ENCODE measurements around the gene CNTN4.

The CNTN4 gene

DNA sequence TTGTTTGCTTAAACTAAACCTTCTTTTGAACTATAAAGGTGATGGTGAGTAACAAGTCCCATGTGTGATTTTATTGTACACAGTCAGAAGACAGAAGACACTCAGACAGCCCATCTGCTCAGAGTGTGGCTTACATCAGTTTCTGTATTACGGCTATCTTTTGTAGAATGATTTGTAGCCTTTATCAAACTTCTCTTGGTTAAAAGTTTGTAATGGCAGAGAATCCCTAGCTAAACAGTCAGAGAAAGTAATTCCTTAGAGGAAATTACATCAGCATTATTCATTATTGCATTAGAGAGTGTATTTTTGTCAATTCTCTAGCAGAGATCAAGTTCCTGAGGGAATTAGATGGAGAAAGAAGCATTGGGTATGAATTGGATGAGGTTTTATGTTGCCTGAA, 500.8 kb downstream of the CNTN4 start:
- no peaks in the 10 kb centered on the region for H3K36me3 ChIP-seq
- H3K27me3 ChIP-seq (ENCODE audit: insufficient read depth, low read depth, severe bottlenecking): no peaks in the 10 kb centered on the region
- TF ChIP-seq, protein P1, sequence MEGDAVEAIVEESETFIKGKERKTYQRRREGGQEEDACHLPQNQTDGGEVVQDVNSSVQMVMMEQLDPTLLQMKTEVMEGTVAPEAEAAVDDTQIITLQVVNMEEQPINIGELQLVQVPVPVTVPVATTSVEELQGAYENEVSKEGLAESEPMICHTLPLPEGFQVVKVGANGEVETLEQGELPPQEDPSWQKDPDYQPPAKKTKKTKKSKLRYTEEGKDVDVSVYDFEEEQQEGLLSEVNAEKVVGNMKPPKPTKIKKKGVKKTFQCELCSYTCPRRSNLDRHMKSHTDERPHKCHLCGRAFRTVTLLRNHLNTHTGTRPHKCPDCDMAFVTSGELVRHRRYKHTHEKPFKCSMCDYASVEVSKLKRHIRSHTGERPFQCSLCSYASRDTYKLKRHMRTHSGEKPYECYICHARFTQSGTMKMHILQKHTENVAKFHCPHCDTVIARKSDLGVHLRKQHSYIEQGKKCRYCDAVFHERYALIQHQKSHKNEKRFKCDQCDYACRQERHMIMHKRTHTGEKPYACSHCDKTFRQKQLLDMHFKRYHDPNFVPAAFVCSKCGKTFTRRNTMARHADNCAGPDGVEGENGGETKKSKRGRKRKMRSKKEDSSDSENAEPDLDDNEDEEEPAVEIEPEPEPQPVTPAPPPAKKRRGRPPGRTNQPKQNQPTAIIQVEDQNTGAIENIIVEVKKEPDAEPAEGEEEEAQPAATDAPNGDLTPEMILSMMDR (IDR thresholded peaks at IDR 0.05; ENCODE audit: low read depth, low read length): no peak
- H3K27ac ChIP-seq: no peak overlapping the region
- no peak for DNase-seq
- H3K9me3 ChIP-seq (ENCODE audit: severe bottlenecking): no peaks in the 10 kb centered on the region
- no peak overlapping the region for H3K4me3 ChIP-seq (ENCODE audit: low read depth, low read length)

DNA sequence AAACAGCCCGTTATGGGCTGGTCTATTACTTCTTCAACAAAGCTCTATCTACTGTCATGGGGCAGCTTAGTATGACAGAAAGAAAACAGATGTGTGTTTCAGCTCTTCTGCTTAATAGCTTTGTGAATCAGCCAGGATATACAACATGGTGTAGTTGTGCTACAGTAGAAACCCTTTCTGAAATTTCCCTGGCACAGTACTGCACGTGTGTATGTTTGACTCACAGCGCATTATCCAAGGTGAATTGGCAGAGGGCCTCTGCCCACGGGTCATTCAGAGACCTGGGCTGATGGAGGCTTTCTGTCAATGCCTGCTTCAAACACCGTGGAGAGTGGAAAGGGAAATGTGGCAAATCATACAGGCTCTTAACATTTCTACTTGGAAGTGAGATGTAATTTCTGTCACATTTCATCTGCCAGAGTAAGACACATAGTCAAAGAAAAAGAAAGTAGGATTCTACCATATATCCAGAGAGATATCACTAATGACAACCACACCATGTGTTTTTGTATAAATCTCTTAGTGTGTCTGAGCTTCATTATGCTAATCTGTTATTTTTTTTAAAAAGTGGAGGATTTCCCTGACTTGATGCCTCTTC, 505.1 kb downstream of the CNTN4 start:
- DNase-seq: no peak
- TF ChIP-seq, protein P1 (IDR thresholded peaks at IDR 0.05; ENCODE audit: low read depth, low read length): no peak
- no peak overlapping the region for H3K27ac ChIP-seq
- H3K36me3 ChIP-seq: no peaks in the 10 kb centered on the region
- H3K27me3 ChIP-seq (ENCODE audit: insufficient read depth, low read depth, severe bottlenecking): no peaks in the 10 kb centered on the region
- H3K4me3 ChIP-seq (ENCODE audit: low read depth, low read length): no peak overlapping the region
- no peaks in the 10 kb centered on the region for H3K9me3 ChIP-seq (ENCODE audit: severe bottlenecking)

DNA sequence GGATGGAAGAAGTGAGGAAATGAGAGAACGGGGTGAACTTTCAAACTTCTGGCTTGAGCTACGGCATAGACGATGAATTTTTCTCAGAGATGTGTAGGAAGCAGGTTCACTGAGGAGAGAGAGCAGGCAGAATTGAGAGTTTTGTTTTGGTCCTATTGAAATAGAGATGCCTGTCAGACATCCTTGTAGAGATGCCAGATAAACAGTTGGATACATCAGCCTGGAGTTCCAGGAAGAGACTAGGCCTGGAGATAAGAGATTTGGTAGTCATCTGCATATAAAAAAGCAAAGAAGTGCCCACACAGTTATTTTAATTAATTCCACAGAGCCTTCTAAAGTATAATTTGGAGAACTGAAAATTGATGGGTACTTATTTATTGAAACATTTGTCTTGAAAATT, 515.9 kb downstream of the CNTN4 start:
- H3K27me3 ChIP-seq (ENCODE audit: insufficient read depth, low read depth, severe bottlenecking): no peaks in the 10 kb centered on the region
- H3K27ac ChIP-seq: no peak overlapping the region
- TF ChIP-seq, protein P1 (IDR thresholded peaks at IDR 0.05; ENCODE audit: low read depth, low read length): no peak
- H3K9me3 ChIP-seq (ENCODE audit: severe bottlenecking): peaks cover 7% of the 10 kb centered on the region
- no peaks in the 10 kb centered on the region for H3K36me3 ChIP-seq
- H3K4me3 ChIP-seq (ENCODE audit: low read depth, low read length): no peak overlapping the region
- no peak for DNase-seq

DNA sequence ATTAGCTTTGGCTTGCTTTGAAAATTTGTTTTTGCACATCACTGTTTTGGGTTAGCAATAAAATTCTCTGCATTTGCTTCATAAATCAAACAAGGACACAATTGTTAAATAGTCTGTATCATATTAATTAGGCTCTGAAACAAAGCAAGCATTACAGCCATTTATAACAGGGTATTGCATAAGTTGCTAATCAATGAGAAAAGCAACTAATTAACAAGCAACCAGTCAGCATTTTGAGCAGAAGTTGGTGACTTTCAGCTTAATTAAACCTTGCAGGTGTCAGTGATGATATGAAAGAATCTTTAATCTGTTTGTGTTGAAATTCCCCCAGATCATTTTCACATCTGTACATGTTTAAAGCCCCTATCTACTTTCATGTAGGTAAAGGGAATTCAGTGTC, 516.4 kb downstream of the CNTN4 start:
- Histone ChIP-seq H3K27ac (no peak overlapping the region), H3K27me3 (ENCODE audit: insufficient read depth, low read depth, severe bottlenecking) (no peaks in the 10 kb centered on the region), H3K4me3 (ENCODE audit: low read depth, low read length) (no peak overlapping the region), H3K9me3 (ENCODE audit: severe bottlenecking) (peaks cover 7% of the 10 kb centered on the region), H3K36me3 (no peaks in the 10 kb centered on the region)
- TF ChIP-seq, protein P1 (IDR thresholded peaks at IDR 0.05; ENCODE audit: low read depth, low read length): no peak
- DNase-seq: no peak

DNA sequence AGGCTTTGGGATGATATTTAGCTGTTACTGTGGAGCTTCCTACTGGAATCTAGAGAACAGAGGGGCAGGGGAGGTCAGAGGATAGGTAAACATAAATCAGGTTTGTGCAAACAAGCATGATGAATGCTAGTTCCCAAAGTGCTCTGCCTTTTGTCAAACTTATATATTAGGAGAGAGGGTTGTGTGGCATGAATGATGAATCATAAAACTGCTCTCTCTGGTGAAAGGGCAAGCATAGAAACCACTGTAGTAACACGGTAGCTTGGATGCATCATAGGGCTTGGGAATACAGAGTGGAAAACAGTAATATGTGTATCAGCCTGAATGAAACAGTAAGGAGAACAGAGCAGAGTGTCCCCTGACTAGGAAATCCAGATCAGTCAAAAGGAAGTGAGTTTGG, 524.8 kb downstream of the CNTN4 start:
- H3K4me3 ChIP-seq (ENCODE audit: low read depth, low read length): no peak overlapping the region
- H3K27ac ChIP-seq: no peak overlapping the region
- H3K36me3 ChIP-seq: no peaks in the 10 kb centered on the region
- H3K27me3 ChIP-seq (ENCODE audit: insufficient read depth, low read depth, severe bottlenecking): no peaks in the 10 kb centered on the region
- DNase-seq: no peak
- no peaks in the 10 kb centered on the region for H3K9me3 ChIP-seq (ENCODE audit: severe bottlenecking)
- TF ChIP-seq, protein P1 (IDR thresholded peaks at IDR 0.05; ENCODE audit: low read depth, low read length): no peak

DNA sequence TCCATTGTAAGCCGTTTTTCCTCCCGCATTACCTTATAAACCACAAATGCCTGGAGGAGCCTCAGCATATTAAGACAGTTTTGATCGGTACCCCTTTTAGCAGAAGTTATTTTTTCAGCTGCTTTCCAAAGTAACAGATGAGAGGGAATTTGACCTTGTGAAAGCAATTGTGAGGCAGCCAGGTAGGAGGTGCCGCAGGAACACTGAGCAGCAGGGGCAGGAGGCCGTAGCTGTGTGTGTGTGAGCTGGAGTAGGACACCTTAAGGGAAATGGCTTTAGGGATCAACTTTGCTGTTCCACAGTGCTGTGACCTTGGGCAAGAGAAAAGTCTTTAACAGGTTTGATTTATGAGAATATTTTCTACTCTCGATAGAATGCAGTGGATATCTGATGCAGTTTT, 529.5 kb downstream of the CNTN4 start:
- no peak for DNase-seq
- TF ChIP-seq, protein P1 (IDR thresholded peaks at IDR 0.05; ENCODE audit: low read depth, low read length): no peak
- Histone ChIP-seq H3K36me3 (no peaks in the 10 kb centered on the region), H3K4me3 (ENCODE audit: low read depth, low read length) (no peak overlapping the region), H3K27me3 (ENCODE audit: insufficient read depth, low read depth, severe bottlenecking) (no peaks in the 10 kb centered on the region), H3K9me3 (ENCODE audit: severe bottlenecking) (no peaks in the 10 kb centered on the region), H3K27ac (no peak overlapping the region)
